HG03108 (cell line): ENCODE results near the gene PITRM1.
A peak's percentile ranks its signal among the peaks of the same experiment; 100 is the strongest.

ENCODE experiments used
- ATAC-seq: cut with Tn5 transposase; IDR thresholded peaks from one replicate; pipeline ENCODE4 v1.9.1; 2021; ENCODE audit warnings: moderate library complexity; ENCODE audit not compliant: unreplicated experiment

Gene PITRM1

DNA sequence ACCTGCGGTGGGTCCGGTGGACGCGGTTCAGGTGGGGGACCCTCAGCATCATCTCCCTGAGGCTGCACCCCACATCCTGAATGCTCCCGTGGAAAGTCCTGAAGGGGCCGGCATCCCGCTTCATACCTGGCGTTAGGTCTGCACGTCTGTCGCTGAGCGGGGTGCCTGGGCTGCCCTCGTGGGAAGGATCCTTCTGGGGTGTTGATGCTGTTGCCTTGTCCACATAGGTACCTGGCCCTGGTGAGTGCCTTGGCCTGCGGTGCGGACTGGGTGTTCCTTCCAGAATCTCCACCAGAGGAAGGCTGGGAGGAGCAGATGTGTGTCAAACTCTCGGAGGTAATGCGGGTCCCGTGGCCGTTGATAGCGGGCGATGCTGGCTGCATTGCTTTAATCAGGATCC, 67.4 kb downstream of the PITRM1 start:
- ATAC-seq, result no peak

DNA sequence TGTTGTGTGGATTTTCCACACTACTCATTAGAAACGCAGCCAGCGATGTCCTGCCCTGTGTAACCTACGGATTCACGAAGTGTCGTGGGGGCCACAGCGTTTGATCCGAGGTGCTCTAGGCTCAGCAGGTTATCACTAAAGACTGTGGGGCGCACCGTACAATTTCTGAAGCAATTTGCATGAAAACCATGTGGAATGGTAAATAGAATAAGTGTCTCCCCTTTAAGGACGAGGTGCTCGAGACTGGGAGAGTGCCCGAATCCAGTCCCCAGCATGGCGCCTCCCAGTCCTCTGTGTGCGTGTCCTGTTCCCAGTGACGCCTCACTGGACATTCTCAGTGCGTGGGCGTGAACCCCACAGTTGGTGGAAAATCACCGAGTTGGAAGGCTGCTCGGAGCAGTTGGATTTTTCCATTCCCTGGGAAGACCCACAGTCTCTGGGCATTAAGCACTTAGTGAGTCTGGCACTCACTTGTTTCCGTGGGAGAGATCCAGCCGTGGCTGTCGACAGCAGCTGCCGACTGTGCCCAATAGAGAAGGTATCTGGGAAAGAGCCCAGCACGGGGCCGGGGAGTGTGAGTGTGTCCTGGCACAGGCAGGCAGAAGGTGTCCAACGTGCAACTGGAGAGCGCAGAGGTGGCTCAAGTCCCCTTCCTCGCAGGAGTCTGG, 68.2 kb downstream of the PITRM1 start:
- ATAC-seq, result no peak

DNA sequence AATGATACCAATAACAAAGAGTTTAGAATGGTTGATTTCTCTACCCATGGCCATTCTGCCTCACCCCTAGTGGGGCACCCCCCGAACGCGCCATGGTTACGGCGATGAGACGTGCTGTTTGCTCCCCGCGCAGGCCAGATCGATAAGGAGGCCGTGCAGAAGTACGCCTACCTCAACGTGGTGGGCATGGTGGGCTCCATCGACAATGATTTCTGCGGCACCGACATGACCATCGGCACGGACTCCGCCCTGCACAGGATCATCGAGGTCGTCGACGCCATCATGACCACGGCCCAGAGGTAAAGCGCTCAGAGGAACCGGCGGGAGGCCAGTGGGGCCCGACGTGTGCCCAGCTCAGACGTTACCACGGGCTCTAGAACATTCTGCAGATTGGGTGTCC, 68.9 kb downstream of the PITRM1 start:
- ATAC-seq, result no peak

DNA sequence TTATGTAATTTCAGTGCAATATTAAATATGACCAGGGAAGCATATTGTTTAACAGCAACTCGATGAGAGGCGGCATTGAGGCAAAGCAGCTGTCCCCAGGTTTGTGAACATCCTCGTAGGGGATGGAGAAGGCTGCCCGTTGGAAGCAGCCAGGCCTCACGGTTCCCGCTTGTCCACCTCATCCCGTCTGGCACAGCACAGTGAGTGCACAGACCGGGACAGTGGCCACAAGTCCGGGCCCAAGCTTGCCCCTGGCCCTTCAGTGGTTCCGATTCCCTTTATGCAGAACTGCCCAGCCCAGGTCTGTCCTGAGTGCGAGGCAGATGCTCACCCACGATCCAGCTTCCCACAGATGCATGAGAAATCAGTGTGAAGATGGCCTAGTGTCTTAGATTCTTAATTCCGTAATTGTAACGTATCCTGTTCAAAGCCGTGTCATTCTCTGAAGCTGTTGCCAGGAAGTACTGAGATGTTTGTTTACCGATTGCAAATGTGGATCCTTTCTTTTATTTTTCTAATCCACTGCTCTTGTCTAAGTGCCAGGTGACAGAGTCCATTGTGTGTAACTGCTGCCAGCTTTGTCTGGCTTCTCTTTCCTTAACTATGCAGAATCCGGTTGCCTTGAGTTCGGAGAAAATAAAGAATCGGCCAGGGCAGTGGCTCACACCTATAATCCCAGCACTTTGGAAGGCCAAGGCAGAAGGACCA, 69.7 kb downstream of the PITRM1 start:
- no peak for ATAC-seq

DNA sequence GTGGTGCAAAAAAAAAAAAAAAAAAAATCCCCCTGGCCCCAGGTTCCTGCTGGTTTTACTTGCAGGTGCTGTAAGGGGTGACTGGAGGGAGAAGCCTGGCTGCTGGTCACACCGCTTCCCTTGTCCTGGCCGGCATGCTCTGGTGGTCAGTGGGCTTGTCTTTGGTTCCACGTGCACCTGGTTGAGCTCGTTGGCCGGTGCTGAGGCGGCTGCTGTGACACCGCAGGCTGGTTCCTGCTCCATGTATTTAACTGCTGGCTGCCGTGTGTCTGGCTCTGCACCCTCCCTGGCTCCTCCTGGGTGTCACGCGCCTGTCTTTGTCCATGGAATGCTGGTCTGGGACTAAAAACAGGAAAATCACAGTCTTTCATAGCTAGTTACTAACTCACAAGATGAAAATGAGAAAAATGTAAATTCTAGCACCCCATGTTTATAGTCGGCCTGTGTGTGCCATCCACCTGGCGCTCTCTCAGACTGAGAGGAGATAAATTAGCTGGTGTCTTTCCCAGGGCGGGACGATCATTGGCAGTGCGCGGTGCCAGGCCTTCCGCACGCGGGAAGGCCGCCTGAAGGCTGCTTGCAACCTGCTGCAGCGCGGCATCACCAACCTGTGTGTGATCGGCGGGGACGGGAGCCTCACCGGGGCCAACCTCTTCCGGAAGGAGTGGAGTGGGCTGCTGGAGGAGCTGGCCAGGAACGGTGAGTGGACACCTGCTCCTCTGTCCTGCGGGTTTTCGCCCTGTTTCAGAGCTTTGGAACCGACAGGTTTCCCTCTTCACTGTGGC, 71.5 kb downstream of the PITRM1 start:
- no peak for ATAC-seq

DNA sequence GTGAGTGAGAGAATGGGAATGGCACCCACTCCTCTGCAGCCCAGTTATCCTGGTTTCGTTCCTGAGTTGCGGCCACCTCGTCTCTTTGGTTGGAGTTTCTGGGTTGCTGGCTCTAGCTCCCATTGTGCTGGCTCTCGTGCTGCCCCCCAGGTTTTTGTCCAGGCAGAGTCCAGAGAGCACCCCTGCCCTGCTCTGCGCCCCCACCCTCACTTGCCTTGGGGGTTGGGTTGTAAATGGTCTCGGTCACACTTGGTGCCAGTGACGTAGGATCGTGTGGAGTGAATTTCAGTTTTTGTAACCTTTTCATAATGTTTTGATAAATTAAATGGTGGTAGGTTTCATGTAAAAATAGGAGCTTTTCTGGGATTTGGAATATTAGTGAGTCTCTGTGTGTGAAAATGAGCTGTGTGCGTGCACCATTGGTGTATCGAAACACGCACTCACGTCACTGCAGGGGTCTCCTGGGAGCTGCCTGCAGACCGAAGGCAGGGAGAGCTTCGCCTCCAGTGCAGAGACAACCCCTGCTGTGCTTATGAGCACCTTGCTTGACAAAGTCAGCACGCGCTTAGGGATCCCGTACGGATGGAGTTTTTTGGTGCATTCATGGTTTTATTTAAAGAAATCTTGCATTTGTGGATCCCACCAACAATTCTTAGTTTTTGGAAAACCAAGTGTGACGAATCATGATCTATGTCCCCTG, 72.3 kb downstream of the PITRM1 start:
- ATAC-seq, result no peak

DNA sequence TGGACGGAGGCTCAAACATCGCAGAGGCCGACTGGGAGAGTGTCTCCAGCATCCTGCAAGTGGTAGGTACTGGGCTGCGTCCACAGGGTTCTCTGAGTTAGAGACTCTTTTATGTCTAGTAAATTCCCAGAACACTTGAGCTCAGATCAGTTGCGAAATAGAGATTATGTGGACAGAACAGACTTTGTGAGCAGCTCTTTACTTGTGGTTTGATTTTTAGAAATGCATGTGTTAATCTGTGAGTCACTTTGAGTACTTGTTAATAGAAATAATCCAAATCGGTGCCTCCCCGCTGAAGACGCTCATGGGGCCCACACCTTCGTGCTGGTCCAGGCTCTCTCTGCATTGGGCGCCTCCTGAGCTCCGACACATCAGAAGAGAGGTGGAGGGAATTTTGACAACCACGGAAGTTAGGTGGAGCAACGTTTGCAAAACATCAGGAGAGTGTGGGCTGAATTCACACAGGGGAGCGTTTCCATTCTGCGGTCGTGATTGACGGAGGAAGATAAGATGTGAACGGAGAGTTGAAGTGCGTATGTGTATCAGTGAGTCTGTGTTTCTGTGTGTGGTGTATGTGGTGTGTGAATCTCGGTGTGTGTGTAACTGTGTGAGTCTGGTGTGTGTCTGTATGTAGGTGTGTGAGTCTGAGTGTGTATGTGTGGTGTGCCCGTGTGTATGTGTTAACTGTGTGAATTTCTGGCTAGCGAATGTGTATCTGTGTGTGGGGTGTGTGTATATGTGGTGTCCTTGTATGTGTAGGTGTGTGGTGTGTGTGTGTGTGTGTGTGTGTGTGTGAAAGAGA, 73.1 kb downstream of the PITRM1 start:
- no peak for ATAC-seq

DNA sequence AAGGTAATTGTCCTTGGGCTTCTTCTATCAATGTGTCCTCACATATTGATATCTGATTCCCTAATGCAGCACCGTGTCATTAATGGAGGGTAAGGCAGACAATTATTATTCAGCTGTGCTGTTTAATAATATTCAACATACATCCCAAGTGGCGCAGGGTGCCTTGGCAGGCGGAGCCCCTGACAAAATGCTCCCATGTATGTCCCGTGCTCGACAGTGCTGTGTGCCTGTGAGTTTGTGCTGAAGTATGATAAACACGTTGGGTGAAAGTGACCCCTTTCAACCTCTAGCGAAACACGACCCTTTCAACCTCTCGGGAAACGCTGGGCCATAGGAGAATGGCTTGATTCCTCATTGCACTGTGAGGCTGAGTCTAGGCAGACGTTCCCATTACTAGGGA, 73.9 kb downstream of the PITRM1 start:
- ATAC-seq, result no peak

DNA sequence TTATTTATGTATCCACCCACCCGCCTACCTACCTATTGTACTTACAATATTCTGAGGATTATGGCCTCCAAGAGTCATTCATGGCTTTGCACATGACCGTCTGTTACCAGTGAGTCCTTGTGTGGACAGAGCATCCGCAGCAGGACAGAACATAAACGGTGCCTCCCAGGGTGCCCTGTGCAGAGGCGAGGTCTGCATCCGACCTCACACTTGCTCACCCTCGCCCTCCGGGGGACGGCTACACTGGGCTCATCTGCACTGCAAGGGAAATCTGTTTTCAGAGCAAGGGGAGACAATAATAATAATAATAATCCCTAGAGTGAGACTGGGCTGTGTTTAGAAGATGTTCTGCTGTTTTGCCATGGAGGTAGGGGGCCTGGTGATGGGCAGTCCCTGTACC, 75.4 kb downstream of the PITRM1 start:
- no peak for ATAC-seq

DNA sequence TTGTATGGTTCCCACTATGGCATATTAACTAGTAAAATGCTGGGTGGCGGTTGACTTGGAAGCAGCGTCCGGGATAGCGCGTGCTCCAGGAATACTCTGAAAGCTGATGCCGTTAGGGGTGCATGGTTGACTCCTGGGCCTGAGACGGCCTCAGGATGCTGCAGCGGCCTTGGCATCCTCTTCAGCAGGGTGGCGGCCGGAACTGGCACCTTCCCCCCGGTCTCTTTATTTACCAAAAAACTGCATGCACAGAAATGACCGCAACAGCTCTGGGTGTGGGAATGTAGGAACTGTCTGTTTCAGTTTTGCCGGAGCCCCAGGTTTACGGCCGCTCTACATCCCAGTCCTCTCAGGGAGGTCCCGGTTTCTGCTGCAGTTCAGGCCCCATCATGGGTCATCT, 76.4 kb downstream of the PITRM1 start:
- ATAC-seq, result no peak

DNA sequence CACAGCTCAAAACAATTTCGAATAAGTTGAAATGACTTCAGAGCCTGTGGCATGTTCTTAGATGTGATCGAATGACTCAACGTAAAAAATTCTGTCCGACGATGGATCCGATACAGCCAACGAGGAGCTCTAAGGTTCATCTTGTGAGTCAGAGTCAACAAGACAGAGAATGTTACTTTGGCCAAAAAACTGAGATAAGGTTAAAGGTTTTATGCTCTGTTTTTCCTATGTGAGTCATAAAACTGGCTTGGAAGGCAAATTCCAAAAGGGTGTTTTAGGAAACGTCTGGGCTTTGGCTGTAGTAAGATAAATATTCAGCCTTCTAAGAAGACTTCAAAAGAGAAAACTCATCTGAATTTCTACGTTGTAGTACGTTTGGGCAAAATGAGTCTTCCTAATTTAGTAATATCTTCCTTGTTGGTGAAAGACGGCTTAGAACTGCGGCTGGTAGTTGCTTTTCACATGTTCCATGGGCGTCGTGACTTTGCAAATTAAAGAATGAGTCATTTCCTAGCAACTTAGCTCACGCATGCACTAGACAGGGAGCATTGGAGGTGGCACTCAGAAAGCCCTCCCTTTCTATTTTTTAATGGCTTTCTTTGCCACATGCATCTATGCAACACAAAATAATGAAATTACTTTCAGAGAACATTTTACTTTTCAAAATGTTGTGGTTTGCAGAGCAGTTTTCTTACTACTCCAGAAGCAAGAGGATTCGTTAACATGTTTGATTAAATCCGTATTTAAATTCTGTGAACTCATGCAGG, 77.0 kb downstream of the PITRM1 start:
- ATAC-seq, result peak; percentile 48

DNA sequence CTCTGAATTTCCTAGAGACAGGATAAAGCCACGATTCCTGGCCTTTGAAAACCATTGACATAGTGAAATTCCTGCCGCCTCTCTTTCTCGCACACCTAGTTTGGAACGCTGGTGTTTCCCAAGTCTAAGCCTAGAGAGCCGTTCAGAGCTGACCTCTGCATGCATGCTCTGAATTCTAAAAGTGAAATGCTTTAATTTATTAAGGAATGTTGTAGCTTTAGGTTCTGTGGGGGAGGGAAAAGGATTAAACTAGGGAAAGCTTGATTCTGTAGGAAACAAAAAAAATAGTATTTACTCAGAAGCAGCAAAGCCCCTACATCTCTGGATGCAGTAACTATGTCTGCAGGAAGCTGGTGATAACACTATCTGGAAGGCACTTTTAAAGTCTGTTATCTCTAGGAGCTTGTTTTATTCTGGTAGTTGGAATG, 78.0 kb downstream of the PITRM1 start:
- no peak for ATAC-seq

DNA sequence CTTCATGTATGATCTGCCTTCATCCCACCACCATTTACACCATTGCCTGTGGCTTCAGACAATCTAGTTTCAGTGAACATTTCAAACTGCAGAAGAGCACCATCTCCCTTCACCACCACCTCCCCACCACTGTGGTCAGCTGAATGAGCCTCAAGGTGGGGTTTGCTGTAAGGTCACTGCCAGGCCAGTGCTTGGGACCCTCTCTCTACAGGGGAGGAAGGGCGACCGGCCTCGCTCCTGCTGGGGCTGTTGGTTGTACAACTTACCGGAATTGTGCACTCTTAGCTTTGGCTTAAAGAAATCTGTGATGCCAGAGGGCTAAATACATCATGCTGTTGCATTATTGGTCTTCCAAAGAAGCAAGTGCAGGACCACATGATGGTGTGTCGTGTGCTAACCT, 78.6 kb downstream of the PITRM1 start:
- ATAC-seq, result no peak

DNA sequence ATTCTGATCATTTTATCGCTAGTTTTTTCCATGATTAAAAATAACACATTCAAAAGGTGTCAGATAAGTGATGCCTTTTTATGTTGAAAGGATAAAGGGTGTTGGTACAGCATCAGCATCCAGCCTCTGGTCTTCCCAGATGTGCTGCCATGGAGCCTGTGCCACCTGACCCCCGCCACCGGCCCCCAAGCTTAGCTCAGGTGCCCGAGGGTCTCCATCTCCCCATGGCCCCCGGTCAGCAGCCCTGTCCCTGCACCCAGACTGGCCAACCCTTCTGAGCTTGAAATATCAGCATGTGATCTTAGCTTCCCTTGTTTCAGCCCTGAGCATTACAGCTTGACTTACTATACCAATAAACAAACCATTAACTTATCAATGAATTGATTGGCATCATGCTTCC, 80.7 kb downstream of the PITRM1 start:
- no peak for ATAC-seq

DNA sequence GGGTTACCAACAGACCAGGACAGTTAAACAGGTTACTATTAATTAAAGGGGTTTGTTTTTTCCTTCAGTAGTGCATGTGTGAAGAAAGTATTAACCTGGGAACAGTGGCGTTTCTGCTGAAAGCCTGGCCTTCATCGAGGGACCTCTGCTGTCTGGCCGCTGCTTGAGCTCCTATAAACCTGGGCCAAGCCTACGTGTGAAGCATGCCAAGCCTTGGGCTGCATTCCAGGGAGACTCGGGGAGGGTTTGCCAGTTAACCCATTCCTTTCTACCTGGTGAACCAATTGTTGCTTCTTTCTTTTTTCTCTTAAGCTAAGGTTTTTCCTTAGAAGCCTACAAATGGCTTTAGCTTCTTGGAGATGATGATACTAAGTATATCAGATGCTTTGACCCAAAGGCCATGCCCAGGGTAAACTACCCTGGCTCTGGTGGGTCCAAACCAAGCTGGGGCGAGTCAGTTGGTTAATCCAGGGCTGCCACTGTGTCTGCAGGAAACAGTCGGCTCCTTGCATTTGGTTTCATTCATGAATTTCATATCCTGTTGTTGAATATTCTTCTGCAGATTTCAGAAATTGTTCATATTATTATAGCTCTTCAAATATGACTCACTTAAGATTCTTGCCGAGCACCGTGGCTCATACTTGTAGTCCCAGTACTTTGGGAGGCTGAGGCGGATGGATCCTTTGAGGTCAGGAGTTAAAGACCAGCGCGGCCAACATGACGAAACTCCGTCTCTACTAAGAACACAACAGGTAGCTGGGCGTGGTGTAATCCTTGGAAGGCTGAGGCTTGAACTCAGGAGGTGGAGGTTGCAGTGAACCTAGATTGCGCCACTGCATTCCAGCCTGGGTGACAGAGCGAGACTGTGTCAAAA, 81.4 kb downstream of the PITRM1 start:
- peak; percentile 43 for ATAC-seq

DNA sequence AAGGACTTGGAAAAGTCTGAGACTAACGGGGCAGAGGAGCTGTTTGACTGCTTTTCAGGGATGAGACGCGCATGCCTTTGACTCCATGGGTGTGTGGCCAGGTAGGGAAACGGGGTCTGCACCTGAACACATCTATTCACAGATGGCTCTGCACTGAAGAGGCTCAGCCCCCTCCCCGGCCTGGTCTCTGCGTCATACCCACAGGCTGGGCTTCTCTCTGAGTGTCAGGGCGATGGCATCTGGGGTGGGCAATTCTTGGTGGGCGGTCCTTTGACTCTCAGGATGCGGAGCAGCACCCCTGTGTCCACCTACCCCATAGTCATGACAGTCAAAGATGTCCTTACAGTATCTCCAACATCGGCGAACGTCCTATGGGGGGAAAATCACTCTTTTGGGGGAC, 82.2 kb downstream of the PITRM1 start:
- ATAC-seq, result no peak
